COLO668 (cell line): Measurements from ENCODE around the gene KRTAP24-1.

Experiments used
- DNase-seq: peaks from one replicate; lab custom pipeline; 2025; ENCODE audit not compliant: unreplicated experiment; lab: John Stamatoyannopoulos, UW

Gene KRTAP24-1

GRCh38 chr21:30282850-30283249, at the start of gene KRTAP24-1:
Gene KRTAP24-1, minus strand, starts transcription at chr21:30282950. Its CDS starts 18 bp downstream, at chr21:30282932.
- no peak for DNase-seq

- DNase-seq, result no peak
These were observed 46.6 kb upstream of the KRTAP24-1 start for GRCh38 chr21:30329203-30329875.

- DNase-seq, result no peak
These were observed 43.6 kb upstream of the KRTAP24-1 start for GRCh38 chr21:30326390-30326789.

- no peak for DNase-seq
These were observed 37.5 kb upstream of the KRTAP24-1 start, which contains the start of gene KRTAP26-1 for GRCh38 chr21:30320215-30320614. Gene KRTAP26-1, minus strand, starts transcription at chr21:30320315. Its CDS starts 280 bp downstream, at chr21:30320035.

GRCh38 chr21:30315701-30316100, 33.0 kb upstream of the KRTAP24-1 start:
- no peak for DNase-seq

GRCh38 chr21:30306884-30307283, 24.1 kb upstream of the KRTAP24-1 start:
- DNase-seq, result no peak

GRCh38 chr21:30305136-30305535, 22.4 kb upstream of the KRTAP24-1 start:
- DNase-seq, result no peak

GRCh38 chr21:30289215-30289614, 6.5 kb upstream of the KRTAP24-1 start, which contains the start of gene KRTAP25-1:
Gene KRTAP25-1, minus strand, starts transcription at chr21:30289514. Its CDS starts 24 bp downstream, at chr21:30289490.
- DNase-seq, result no peak

- DNase-seq, result no peak
These were observed 11.1 kb downstream of the KRTAP24-1 start for GRCh38 chr21:30271611-30272010.

GRCh38 chr21:30271156-30271555, 11.6 kb downstream of the KRTAP24-1 start:
- no peak for DNase-seq

- no peak for DNase-seq
These were observed 12.8 kb downstream of the KRTAP24-1 start for GRCh38 chr21:30269803-30270530.

GRCh38 chr21:30268608-30269197, 14.0 kb downstream of the KRTAP24-1 start:
- no peak for DNase-seq

GRCh38 chr21:30257773-30258172, 25.0 kb downstream of the KRTAP24-1 start:
- DNase-seq, result no peak

GRCh38 chr21:30256100-30256499, 26.6 kb downstream of the KRTAP24-1 start:
- no peak for DNase-seq

GRCh38 chr21:30255679-30256078, 27.1 kb downstream of the KRTAP24-1 start:
- no peak for DNase-seq

GRCh38 chr21:30251781-30252180, 31.0 kb downstream of the KRTAP24-1 start:
- DNase-seq, result no peak

GRCh38 chr21:30249936-30250335, 32.8 kb downstream of the KRTAP24-1 start:
- no peak for DNase-seq

GRCh38 chr21:30248844-30249243, 33.9 kb downstream of the KRTAP24-1 start:
- DNase-seq, result no peak

GRCh38 chr21:30245061-30245460, 37.7 kb downstream of the KRTAP24-1 start:
- no peak for DNase-seq

- no peak for DNase-seq
These were observed 39.1 kb downstream of the KRTAP24-1 start for GRCh38 chr21:30243691-30244090.

- DNase-seq, result no peak
These were observed 42.1 kb downstream of the KRTAP24-1 start for GRCh38 chr21:30240661-30241060.

- DNase-seq, result no peak
These were observed 44.6 kb downstream of the KRTAP24-1 start for GRCh38 chr21:30238168-30238567.
